Parathyroid adenoma (tissue), 2 donors: ENCODE measurements around the gene PUM1.

ENCODE experiments used
- H2AFZ ChIP-seq: fragments of 300-600 bp; sonication (generic); one replicate; pipeline ENCODE4 v1.7.0; 2017; ENCODE audit warnings: antibody characterized with exemption, mild to moderate bottlenecking
- H3K27ac ChIP-seq: fragments of 300-600 bp; sonication (generic); one replicate; pipeline ENCODE4 v1.7.0; 2017
- H3K27me3 ChIP-seq: fragments of 300-600 bp; sonication (generic); one replicate; pipeline ENCODE4 v1.7.0; 2017; ENCODE audit warnings: low read length; ENCODE audit not compliant: control insufficient read depth, insufficient read depth
- H3K36me3 ChIP-seq: fragments of 300-600 bp; sonication (generic); one replicate; pipeline ENCODE4 v1.7.0; 2017; ENCODE audit warnings: low read length; ENCODE audit not compliant: control insufficient read depth, insufficient read depth
- H3K4me1 ChIP-seq: fragments of 300-600 bp; sonication (generic); one replicate; pipeline ENCODE4 v1.7.0; 2017; ENCODE audit warnings: control low read depth
- H3K4me2 ChIP-seq: fragments of 300-600 bp; sonication (generic); one replicate; pipeline ENCODE4 v1.7.0; 2017; ENCODE audit warnings: low read length
- H3K4me3 ChIP-seq: fragments of 300-600 bp; sonication (generic); one replicate; pipeline ENCODE4 v1.7.0; 2017; ENCODE audit warnings: low read depth, low read length
- H3K79me2 ChIP-seq: fragments of 300-600 bp; sonication (generic); one replicate; pipeline ENCODE4 v1.7.0; 2017; ENCODE audit warnings: control low read depth
- H3K9ac ChIP-seq: fragments of 300-600 bp; sonication (generic); one replicate; pipeline ENCODE4 v1.7.0; 2017; ENCODE audit warnings: mild to moderate bottlenecking
- H3K9me3 ChIP-seq: fragments of 300-600 bp; sonication (generic); one replicate; pipeline ENCODE4 v1.7.0; 2017; ENCODE audit warnings: low read length; ENCODE audit not compliant: control insufficient read depth
- TF ChIP-seq, protein P1 (sequence below): fragments of 300-600 bp; sonication (generic); IDR thresholded peaks from one replicate; pipeline ENCODE4 v1.7.0; 2017; ENCODE audit warnings: antibody characterized with exemption, mild to moderate bottlenecking
- donor health status: primary hyperparathyroidism.

Gene PUM1

DNA sequence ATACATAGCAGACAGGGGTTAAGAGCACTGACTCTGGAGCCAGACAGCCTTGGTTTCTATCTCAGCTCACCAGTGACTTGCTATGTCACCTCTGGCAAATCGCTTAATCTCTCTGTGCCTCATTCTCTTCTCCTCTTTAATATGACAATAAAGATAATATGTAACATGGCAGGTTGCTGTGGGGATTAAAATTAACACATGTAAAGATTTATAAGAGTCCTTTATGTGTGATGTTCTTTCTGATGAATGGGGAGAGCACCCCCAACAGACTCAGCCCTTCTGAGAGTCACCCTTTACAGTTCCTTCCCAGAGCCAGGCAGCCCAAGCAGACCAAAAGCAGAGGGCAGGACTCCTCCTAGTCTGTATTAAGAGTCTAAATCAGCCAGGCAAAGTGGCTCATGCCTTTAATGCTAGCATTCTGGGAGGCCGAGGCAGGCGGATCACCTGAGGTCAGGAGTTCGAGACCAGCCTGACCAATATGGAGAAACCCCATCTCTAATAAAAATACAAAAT lies 80.5 kb downstream of the PUM1 start:
- H3K9me3 ChIP-seq = no peaks in the 10 kb centered on the region
- peaks cover 12% of the 10 kb centered on the region for H3K79me2 ChIP-seq
- H3K27ac ChIP-seq = no peak overlapping the region
- H3K4me1 ChIP-seq = peaks cover 6% of the 10 kb centered on the region
- no peak overlapping the region for H2AFZ ChIP-seq
- H3K36me3 ChIP-seq = no peaks in the 10 kb centered on the region
- no peaks in the 10 kb centered on the region for H3K27me3 ChIP-seq
- TF ChIP-seq, protein P1, sequence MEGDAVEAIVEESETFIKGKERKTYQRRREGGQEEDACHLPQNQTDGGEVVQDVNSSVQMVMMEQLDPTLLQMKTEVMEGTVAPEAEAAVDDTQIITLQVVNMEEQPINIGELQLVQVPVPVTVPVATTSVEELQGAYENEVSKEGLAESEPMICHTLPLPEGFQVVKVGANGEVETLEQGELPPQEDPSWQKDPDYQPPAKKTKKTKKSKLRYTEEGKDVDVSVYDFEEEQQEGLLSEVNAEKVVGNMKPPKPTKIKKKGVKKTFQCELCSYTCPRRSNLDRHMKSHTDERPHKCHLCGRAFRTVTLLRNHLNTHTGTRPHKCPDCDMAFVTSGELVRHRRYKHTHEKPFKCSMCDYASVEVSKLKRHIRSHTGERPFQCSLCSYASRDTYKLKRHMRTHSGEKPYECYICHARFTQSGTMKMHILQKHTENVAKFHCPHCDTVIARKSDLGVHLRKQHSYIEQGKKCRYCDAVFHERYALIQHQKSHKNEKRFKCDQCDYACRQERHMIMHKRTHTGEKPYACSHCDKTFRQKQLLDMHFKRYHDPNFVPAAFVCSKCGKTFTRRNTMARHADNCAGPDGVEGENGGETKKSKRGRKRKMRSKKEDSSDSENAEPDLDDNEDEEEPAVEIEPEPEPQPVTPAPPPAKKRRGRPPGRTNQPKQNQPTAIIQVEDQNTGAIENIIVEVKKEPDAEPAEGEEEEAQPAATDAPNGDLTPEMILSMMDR = no peak
- no peak overlapping the region for H3K4me3 ChIP-seq
- H3K9ac ChIP-seq = no peak overlapping the region
- no peak overlapping the region for H3K4me2 ChIP-seq

DNA sequence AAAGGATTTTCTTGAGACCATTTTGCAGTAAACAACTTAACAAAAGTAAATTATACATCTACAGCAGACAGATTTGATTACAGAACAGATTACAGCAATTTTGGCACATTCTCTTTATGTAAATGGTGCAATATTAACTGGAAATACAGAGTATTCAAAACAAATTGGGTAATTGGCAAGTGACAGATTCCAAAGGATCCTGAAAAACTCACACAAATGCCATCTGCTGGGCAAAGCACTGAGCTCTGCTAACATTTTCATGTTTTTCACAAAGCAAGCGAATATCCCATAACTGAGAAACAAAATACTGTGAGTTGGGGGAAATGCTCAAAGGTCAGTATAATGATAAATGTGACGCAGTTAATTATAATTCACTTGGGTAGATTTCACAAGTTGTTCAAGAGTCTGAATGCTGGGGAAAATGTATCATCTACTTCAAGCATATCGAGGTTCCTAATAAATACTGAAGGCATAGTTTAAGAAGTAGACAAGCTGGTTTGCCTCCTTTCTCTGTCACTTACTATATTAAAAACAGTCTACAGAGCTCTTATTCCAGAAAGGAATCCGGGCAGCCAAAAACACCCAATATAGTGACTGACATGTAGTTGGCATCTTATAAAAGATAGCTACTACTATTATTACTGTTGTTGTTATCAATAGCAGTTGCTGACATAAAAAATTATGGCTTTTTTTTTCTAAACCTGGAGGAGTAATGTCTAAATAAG lies 81.2 kb downstream of the PUM1 start:
- no peak overlapping the region for H3K9ac ChIP-seq
- H3K36me3 ChIP-seq = no peaks in the 10 kb centered on the region
- H3K4me2 ChIP-seq = no peak overlapping the region
- H2AFZ ChIP-seq = no peak overlapping the region
- no peaks in the 10 kb centered on the region for H3K27me3 ChIP-seq
- peaks cover 9% of the 10 kb centered on the region for H3K79me2 ChIP-seq
- peaks cover 6% of the 10 kb centered on the region for H3K4me1 ChIP-seq
- H3K27ac ChIP-seq = no peak overlapping the region
- TF ChIP-seq, protein P1 = no peak
- H3K4me3 ChIP-seq = no peak overlapping the region
- no peaks in the 10 kb centered on the region for H3K9me3 ChIP-seq

- TF ChIP-seq, protein P1 = no peak
- Histone ChIP-seq H3K9ac (no peak overlapping the region), H3K36me3 (no peaks in the 10 kb centered on the region), H3K4me3 (no peak overlapping the region), H3K27me3 (no peaks in the 10 kb centered on the region), H2AFZ (no peak overlapping the region), H3K27ac (no peak overlapping the region), H3K4me2 (peak overlapping the region; percentile 10), H3K4me1 (peaks cover 6% of the 10 kb centered on the region), H3K79me2 (peaks cover 4% of the 10 kb centered on the region), H3K9me3 (no peaks in the 10 kb centered on the region)
These were observed 82.6 kb downstream of the PUM1 start for GRCh38 chr1:30982937-30983336.

DNA sequence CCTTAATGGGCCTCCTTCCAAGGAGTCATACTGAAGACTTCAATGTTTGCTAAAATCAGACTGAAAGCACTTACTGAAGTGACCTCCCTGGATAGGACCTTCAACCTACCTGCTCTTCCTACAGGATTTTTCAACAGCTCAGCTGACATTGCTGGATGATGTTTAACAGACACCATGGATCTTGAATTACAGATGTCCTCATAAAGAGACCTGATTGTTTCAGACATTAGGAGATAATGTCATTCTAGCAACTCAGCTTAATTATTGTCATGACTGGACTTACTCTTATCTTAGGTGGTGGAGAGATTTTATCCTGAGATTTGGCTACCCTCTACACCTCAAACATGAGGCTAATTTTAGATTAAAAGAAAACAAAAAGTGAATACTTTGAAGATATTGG lies 83.1 kb downstream of the PUM1 start:
- Histone ChIP-seq H3K4me1 (peaks cover 6% of the 10 kb centered on the region), H2AFZ (no peak overlapping the region), H3K9ac (no peak overlapping the region), H3K27ac (no peak overlapping the region), H3K4me2 (peak overlapping the region; percentile 10), H3K36me3 (no peaks in the 10 kb centered on the region), H3K79me2 (peaks cover 3% of the 10 kb centered on the region), H3K27me3 (no peaks in the 10 kb centered on the region), H3K9me3 (no peaks in the 10 kb centered on the region), H3K4me3 (no peak overlapping the region)
- TF ChIP-seq, protein P1 = no peak

GRCh38 chr1:30981172-30981571 lies 84.3 kb downstream of the PUM1 start:
- H3K36me3 ChIP-seq = no peaks in the 10 kb centered on the region
- H3K9me3 ChIP-seq = no peaks in the 10 kb centered on the region
- H3K27me3 ChIP-seq = no peaks in the 10 kb centered on the region
- H3K79me2 ChIP-seq = no peaks in the 10 kb centered on the region
- no peak overlapping the region for H3K27ac ChIP-seq
- H3K4me3 ChIP-seq = no peak overlapping the region
- H3K9ac ChIP-seq = no peak overlapping the region
- TF ChIP-seq, protein P1 = no peak
- H3K4me1 ChIP-seq = peaks cover 6% of the 10 kb centered on the region
- H2AFZ ChIP-seq = no peak overlapping the region
- H3K4me2 ChIP-seq = no peak overlapping the region
